H7 (cell line): ENCODE data around the gene NPEPL1. TPM values are rescaled to one million over a fixed set of nuclear protein-coding genes. Genes with fewer than 3 reads are reported as not detected.

Experiments
- DNase-seq: peaks from one replicate; pipeline ENCODE4 v3.0.0; 2012
- H3K27me3 ChIP-seq: 2 replicates; pipeline ENCODE4 v1.6.0; 2011; ENCODE audit warnings: mild to moderate bottlenecking, low read length; ENCODE audit not compliant: control insufficient read depth, insufficient read depth
- H3K36me3 ChIP-seq: replicated peaks from 2 replicates; pipeline ENCODE4 v1.5.1; 2011; ENCODE audit warnings: low read length; ENCODE audit not compliant: control insufficient read depth, insufficient read depth
- H3K4me3 ChIP-seq: 2 replicates; pipeline ENCODE4 v1.5.1; 2011; ENCODE audit warnings: low read depth, mild to moderate bottlenecking, control low read depth, low read length, moderate library complexity; ENCODE audit not compliant: insufficient read depth
- total RNA-seq: library from RNA; depleted of rRNA; stranded (reverse); fragments of >200 nt; shearing (Covaris generic); gene quantifications from 2 replicates; pipeline ENCODE4 v1.2.3, GENCODE V29; 2014

Gene NPEPL1
- total RNA-seq, 1 experiment from 2014 or later, result 30.9 TPM

DNA sequence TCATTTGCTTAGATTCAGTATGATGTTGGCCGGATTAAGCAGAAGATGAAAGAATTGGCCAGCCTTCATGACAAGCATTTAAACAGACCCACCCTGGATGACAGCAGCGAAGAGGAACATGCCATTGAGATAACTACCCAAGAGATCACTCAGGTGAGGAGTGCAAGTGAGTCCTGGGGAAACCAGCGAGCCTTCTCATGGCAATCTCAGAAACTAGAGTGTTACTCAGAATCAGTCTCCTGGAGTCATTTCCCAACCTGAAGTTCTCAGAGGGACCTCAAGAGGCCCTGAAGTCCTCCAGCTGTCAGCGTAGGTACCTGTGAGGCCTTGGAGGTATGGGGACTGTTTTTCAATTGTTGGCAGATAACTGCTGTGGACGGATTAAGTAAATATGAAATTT, 24.6 kb upstream of the NPEPL1 start:
- H3K36me3 ChIP-seq, result peaks cover 6% of the 10 kb centered on the region
- DNase-seq, result no peak

GRCh38 chr20:58668901-58669286, 23.7 kb upstream of the NPEPL1 start:
- H3K4me3 ChIP-seq, result no peak overlapping the region
- peaks cover 10% of the 10 kb centered on the region for H3K36me3 ChIP-seq

More for the DNA sequence above, 24.6 kb upstream of the NPEPL1 start:
- Histone ChIP-seq H3K27me3 (no peaks in the 10 kb centered on the region), H3K4me3 (no peak overlapping the region)

DNA sequence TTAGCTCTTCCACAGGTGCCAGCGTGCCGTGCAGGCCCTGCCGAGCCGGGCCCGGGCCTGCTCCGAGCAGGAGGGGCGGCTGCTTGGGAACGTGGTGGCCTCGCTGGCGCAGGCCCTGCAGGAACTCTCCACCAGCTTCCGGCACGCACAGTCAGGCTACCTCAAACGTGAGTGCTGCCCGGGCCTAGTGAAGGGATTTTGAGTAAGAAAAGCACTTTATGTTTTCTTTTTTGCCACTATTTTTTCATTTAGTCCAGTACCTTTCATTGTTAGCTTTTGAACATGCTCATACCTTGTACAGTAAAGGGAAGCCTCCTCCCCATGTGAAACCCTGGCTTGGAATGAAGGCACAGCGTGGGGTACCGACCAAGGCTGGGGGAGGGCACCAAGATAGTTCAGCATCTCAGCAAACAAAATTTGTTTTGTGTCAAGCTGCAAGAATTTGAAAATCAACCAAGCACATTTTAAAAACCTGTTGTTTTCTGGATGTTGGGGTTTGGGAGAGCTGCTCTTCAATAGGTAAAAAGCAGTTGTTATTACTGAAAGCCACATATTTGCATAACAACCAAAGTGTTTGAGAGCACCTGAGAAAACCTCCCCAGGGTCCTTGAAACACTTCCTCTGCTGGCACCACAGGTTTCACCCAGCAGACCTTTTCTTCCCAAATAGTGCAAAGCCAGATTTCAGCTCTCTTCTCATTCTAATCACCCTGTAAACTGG, 23.2 kb upstream of the NPEPL1 start:
- Histone ChIP-seq H3K27me3 (no peaks in the 10 kb centered on the region), H3K4me3 (no peak overlapping the region), H3K36me3 (peaks cover 10% of the 10 kb centered on the region)
- peak; percentile 85 for DNase-seq

More at GRCh38 chr20:58668901-58669286, 23.7 kb upstream of the NPEPL1 start:
- H3K27me3 ChIP-seq, result no peaks in the 10 kb centered on the region
- no peak for DNase-seq

DNA sequence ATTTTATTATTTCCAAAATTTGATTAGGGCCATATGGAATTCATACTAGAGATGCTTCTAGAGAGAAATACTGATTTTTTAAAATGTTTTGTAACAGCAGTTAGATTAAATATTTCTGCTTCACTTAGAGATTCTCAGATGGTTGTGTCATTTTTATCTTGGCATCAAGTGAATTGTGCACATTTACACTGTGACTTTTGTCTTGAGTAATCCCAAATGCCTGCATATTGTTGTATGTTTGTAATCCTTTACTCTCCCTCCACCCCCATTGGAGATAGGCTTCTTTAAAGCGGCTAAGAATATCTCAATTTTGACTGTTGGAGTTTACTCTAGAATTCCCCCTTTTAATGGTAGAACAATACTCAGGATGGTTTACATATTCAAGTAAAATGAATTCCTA, 22.5 kb upstream of the NPEPL1 start:
- Histone ChIP-seq H3K4me3 (no peak overlapping the region), H3K36me3 (peaks cover 11% of the 10 kb centered on the region), H3K27me3 (no peaks in the 10 kb centered on the region)
- DNase-seq, result no peak

DNA sequence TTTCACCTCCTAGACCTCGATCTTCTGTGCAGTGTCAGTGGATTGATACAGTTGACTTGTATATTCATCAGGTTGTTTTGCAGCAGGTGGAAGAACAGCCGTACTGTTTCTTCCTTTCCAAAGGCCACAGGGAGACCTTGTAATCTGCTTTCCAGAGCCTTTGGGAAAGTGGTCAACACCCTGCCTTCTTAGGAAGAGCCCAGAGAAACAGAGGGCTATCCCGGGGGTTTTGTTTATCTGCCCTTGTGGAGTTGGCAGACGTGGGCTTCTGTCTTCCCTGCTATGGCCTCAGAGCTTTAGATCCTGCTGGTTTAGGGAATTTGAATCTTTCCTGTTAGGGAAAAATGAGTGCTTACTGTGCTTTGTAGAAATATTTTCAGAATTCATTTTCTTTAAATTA, 21.9 kb upstream of the NPEPL1 start:
- H3K27me3 ChIP-seq, result no peaks in the 10 kb centered on the region
- peak; percentile 61 for DNase-seq
- H3K4me3 ChIP-seq, result no peak overlapping the region
- peaks cover 15% of the 10 kb centered on the region for H3K36me3 ChIP-seq

DNA sequence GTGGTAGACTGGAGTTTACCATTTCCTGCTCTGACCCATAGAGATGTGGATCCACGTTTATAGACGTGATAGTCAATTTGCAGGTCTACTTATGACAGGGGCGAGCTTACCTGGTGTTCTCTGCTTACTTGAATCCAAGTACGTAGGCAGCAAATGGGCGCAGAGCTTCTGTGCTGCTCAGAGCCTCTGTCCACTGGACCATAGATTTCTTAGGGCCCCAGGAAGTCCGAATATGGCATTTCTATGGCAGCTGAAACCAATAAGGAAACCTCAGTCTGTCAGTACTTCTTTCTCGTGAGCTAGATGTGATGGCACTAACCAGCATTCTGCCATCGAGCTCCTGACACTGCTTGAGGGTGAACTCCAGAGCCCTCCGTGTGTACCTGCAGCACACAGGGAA, 19.5 kb upstream of the NPEPL1 start:
- no peak for DNase-seq
- H3K4me3 ChIP-seq, result no peak overlapping the region
- H3K36me3 ChIP-seq, result peaks cover 20% of the 10 kb centered on the region
- no peaks in the 10 kb centered on the region for H3K27me3 ChIP-seq

DNA sequence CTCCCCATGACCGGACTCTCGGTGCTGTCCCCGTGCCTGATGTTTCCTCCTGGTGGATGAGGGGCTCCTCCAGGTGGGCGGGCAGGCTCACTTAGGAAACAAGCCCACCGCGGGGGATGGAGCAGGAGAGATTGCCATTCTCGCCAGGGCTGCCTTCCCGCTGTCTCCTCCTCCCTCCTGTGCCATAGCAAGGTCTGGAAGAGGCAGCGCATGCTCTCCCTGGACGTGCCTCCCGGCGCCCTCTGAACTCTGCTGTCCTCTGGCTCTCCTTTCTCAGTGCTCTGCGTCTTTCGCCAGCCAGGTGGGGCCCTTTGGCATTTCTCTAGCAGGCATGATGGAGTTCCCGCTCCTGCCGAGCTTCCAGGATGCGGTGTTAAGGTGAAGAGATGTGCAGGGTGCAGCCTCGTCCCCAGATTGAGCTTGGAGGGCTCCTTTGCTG, 17.4 kb upstream of the NPEPL1 start:
- Histone ChIP-seq H3K4me3 (no peak overlapping the region), H3K36me3 (peaks cover 24% of the 10 kb centered on the region), H3K27me3 (no peaks in the 10 kb centered on the region)
- peak; percentile 54 for DNase-seq

DNA sequence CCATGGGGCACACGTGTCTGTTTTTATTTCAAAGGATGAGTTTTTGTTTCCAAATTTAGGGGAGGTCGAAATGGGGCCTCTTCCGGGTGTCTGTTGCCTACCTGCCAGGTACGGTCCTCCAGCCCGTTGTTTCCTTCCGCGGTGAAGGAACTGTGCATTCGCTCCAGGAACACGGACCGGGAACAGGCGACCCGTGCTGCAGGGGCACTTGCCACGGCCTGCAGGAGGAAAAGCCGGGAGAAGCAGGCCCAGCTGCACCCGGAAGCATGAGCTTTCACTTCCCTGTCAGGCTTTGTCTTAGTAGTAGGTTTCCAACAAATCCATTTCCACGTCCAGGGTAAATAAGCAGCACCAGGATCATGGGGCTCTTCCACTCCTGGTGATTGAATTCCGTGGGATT, 17.0 kb upstream of the NPEPL1 start:
- H3K4me3 ChIP-seq, result no peak overlapping the region
- DNase-seq, result no peak
- H3K27me3 ChIP-seq, result no peaks in the 10 kb centered on the region
- H3K36me3 ChIP-seq, result peaks cover 25% of the 10 kb centered on the region

DNA sequence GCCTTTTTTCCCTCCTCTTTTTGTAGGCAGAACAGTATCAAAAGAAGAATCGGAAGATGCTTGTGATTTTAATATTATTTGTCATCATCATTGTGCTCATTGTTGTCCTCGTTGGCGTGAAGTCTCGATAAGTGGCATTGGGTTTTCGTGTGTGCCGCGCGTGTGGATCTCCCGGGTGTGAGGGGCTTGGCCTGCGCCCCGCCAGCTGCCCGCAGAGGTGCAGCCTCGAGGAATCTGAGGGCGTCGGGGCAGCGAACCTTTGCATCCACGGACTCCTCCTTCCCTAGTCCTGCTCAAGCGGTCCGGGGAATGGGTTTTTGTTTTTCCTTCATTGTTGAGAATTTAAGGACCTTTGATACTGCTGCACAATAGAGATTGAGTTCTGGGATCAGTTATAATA, 16.4 kb upstream of the NPEPL1 start:
- H3K27me3 ChIP-seq, result no peaks in the 10 kb centered on the region
- no peak for DNase-seq
- H3K4me3 ChIP-seq, result no peak overlapping the region
- peaks cover 23% of the 10 kb centered on the region for H3K36me3 ChIP-seq

- Histone ChIP-seq H3K4me3 (no peak overlapping the region), H3K36me3 (peaks cover 23% of the 10 kb centered on the region), H3K27me3 (no peaks in the 10 kb centered on the region)
- no peak for DNase-seq
These were observed 15.5 kb upstream of the NPEPL1 start for GRCh38 chr20:58677079-58677604.

DNA sequence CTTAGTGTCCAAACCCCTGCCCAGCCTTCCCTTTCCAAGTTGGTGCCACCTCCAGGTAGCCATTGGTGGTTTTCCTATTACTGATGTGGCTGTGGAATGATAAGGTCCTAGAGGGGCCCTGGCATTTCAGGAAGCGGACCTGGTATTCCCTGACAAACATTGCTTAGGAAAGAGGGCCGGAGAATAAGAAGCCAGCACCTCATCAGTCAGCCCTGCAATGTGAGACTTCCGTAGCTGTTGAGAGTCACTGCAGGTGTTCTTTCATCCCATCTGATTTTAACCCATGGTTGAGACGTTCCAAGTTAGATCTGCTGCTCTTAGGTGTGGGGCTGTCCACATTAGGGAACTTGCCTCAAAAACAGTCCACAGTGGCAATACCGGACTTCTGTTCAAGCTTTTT, 14.8 kb upstream of the NPEPL1 start:
- Histone ChIP-seq H3K36me3 (peaks cover 22% of the 10 kb centered on the region), H3K4me3 (no peak overlapping the region), H3K27me3 (no peaks in the 10 kb centered on the region)
- peak; percentile 57 for DNase-seq

GRCh38 chr20:58678806-58679205, 13.8 kb upstream of the NPEPL1 start:
- H3K4me3 ChIP-seq, result no peak overlapping the region
- DNase-seq, result no peak
- no peaks in the 10 kb centered on the region for H3K27me3 ChIP-seq
- H3K36me3 ChIP-seq, result peaks cover 18% of the 10 kb centered on the region

- no peak for DNase-seq
- Histone ChIP-seq H3K36me3 (peaks cover 7% of the 10 kb centered on the region), H3K4me3 (no peak overlapping the region), H3K27me3 (no peaks in the 10 kb centered on the region)
These were observed 9.7 kb upstream of the NPEPL1 start for GRCh38 chr20:58682656-58683531.

- no peak for DNase-seq
- no peaks in the 10 kb centered on the region for H3K27me3 ChIP-seq
- peaks cover 6% of the 10 kb centered on the region for H3K36me3 ChIP-seq
- no peak overlapping the region for H3K4me3 ChIP-seq
These were observed 8.3 kb upstream of the NPEPL1 start for GRCh38 chr20:58684291-58684690.

DNA sequence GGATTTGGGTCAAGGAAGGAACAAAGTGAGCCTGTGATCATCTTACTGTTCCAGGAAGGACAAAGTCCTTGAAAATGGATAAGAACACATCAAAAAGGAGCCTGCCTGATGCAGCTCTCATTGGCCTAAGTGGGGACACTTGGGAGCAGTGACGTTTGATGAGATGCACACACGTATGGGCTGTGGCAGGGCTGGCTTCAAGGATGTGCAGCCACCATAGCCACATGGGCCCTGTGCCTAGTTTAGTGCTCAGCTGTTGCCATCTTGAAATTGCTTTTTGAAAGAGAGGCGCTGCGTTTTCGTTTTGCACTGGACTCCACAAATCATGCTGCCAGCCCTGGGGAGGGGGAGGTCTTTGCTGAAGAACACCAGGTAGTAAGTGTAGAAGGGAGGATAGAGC, 6.6 kb upstream of the NPEPL1 start:
- no peak for DNase-seq
- Histone ChIP-seq H3K36me3 (no peaks in the 10 kb centered on the region), H3K4me3 (no peak overlapping the region), H3K27me3 (no peaks in the 10 kb centered on the region)
